Measurements from ENCODE around the gene FOXO6. TPM values are rescaled to one million over a fixed set of nuclear protein-coding genes. Genes with fewer than 3 reads are reported as not detected.

The FOXO6 gene
- total RNA-seq, 1 donor from 2014 or later: 5.7 TPM

- H3K27ac ChIP-seq: peak overlapping the region; percentile 5 to 14
- intact Hi-C loops (cut with DNase I): loop anchor here (5.0 to 10.0 kb wide), 2 partner anchors 36 to 234 kb away; no protein-coding TSS in a partner anchor
- peaks cover 0 to 15% of the 10 kb centered on the region in 2 donors for H3K4me1 ChIP-seq
- TF ChIP-seq CTCF (IDR thresholded peaks at IDR 0.05): no peak
- no peak overlapping the region for H3K4me3 ChIP-seq
- no peak for DNase-seq (ENCODE audit: low spot score in 2 of 2)
- H3K36me3 ChIP-seq: no peaks in the 10 kb centered on the region
- H3K9me3 ChIP-seq: no peaks in the 10 kb centered on the region
- no peaks in the 10 kb centered on the region for H3K27me3 ChIP-seq
These were observed 27.3 kb downstream of the FOXO6 start for GRCh38 chr1:41388510-41388909.

GRCh38 chr1:41389009-41389408 lies 27.8 kb downstream of the FOXO6 start:
- H3K27ac ChIP-seq: no peak overlapping the region
- no peak for TF ChIP-seq CTCF (IDR thresholded peaks at IDR 0.05)
- H3K9me3 ChIP-seq: no peaks in the 10 kb centered on the region
- H3K4me3 ChIP-seq: no peak overlapping the region
- H3K36me3 ChIP-seq: no peaks in the 10 kb centered on the region
- intact Hi-C loops (cut with DNase I): loop anchor here (5.0 to 10.0 kb wide), 2 partner anchors 37 to 234 kb away; no protein-coding TSS in a partner anchor
- no peaks in the 10 kb centered on the region for H3K27me3 ChIP-seq
- no peak for DNase-seq (ENCODE audit: low spot score in 2 of 2)
- peaks cover 0 to 15% of the 10 kb centered on the region in 2 donors for H3K4me1 ChIP-seq

DNA sequence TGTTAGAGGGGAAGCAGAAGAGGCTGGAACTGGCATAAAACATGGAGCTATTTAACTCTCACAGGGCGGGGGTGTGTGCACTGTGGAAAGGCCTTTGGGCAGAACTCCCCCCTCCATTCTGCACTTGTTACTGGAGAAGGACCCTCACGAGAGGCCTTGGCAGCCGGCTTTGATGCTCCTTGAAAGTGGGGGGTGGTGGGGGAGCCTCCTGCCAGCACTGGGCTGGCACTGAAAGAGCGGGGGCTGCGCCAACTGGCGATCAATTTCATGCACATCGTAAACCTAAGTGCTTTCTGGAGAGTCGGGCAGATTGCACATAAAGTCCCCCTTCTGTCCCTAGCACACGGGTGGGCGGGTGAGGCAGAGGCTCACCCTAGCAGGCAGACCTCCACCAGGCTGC lies 28.9 kb downstream of the FOXO6 start:
- H3K4me3 ChIP-seq: no peak overlapping the region
- intact Hi-C loops (cut with DNase I): no loop called here
- H3K9me3 ChIP-seq: no peaks in the 10 kb centered on the region
- TF ChIP-seq CTCF (IDR thresholded peaks at IDR 0.05): no peak
- no peaks in the 10 kb centered on the region for H3K36me3 ChIP-seq
- H3K27ac ChIP-seq: no peak overlapping the region
- DNase-seq (ENCODE audit: low spot score in 2 of 2): no peak
- H3K27me3 ChIP-seq: no peaks in the 10 kb centered on the region
- H3K4me1 ChIP-seq: peaks cover 0 to 15% of the 10 kb centered on the region in 2 donors

GRCh38 chr1:41390573-41390972 lies 29.3 kb downstream of the FOXO6 start:
- no peak for TF ChIP-seq CTCF (IDR thresholded peaks at IDR 0.05)
- H3K36me3 ChIP-seq: no peaks in the 10 kb centered on the region
- H3K9me3 ChIP-seq: no peaks in the 10 kb centered on the region
- no peak for DNase-seq (ENCODE audit: low spot score in 2 of 2)
- no peak overlapping the region for H3K27ac ChIP-seq
- peaks cover 0 to 15% of the 10 kb centered on the region in 2 donors for H3K4me1 ChIP-seq
- intact Hi-C loops (cut with DNase I): no loop called here
- no peak overlapping the region for H3K4me3 ChIP-seq
- no peaks in the 10 kb centered on the region for H3K27me3 ChIP-seq

DNA sequence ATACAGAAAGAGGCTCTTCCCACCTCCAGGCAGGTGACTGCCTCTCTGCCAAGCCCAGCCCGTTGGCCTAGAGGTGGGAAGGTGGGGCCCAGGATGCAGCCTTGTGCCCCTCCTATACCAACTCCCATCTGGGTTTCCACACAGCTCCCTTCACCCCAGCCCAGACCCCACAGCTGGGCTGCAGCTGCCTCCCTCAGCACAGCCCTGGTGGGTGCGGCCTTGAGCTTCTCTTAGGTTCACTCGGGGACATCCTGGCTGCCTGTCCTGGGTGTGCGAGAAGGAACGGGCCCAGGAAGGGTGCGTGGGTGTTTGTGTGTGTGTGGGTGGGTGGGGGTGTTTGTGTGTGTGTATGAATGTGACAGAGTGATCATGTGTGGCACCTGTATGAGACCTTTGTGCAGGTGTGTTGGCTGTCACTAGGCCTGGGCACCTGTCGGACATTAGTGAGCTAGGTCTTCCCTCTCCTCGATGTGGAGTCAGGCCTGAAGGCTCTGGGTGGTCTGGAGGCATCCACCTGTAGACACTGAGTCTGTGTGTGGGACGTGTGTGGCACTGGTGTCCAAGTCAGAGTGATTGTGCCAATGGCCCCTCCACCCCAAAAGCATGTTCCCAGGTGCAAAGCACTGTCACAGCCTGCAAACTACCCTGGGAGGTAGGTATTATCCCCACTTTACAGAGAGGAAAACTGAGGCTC lies 30.7 kb downstream of the FOXO6 start:
- Histone ChIP-seq H3K27me3 (no peaks in the 10 kb centered on the region), H3K4me1 (peaks cover 0 to 15% of the 10 kb centered on the region in 2 donors), H3K4me3 (no peak overlapping the region), H3K36me3 (no peaks in the 10 kb centered on the region), H3K27ac (no peak overlapping the region), H3K9me3 (no peaks in the 10 kb centered on the region)
- TF ChIP-seq CTCF (IDR thresholded peaks at IDR 0.05): no peak
- intact Hi-C loops (cut with DNase I): no loop called here
- no peak for DNase-seq (ENCODE audit: low spot score in 2 of 2)
